Measurements from ENCODE around the gene TNFSF12.

TNFSF12 gene

GRCh38 chr17:7582396-7583252, 33.8 kb downstream of the TNFSF12 start:
- Histone ChIP-seq H3K4me2 (ENCODE audit: low read length) (peak overlapping the region; percentile 72), H3K36me3 (ENCODE audit: insufficient read depth, low read length) (peaks cover 24% of the 10 kb centered on the region), H3K9me3 (replicated peaks; ENCODE audit: low read length) (no peaks in the 10 kb centered on the region), H3K27me3 (ENCODE audit: control insufficient read depth, insufficient read depth, low read length) (no peaks in the 10 kb centered on the region), H3K4me1 (ENCODE audit: control insufficient read depth, insufficient read depth, low read length) (peaks cover 62% of the 10 kb centered on the region), H3K4me3 (ENCODE audit: low read length) (peak overlapping the region; percentile 89), H3K9ac (ENCODE audit: low read depth, low read length) (peak overlapping the region; percentile 97)

GRCh38 chr17:7583253-7584109, 34.6 kb downstream of the TNFSF12 start, which contains the start of gene MPDU1:
MPDU1 (plus strand) TSS chr17:7583852; CDS start chr17:7583863, 11 bp downstream.
- no peaks in the 10 kb centered on the region for H3K9me3 ChIP-seq (replicated peaks; ENCODE audit: low read length)
- peak within 1 kb of the TSS; percentile 97 for H3K9ac ChIP-seq (ENCODE audit: low read depth, low read length)
- H3K4me2 ChIP-seq (ENCODE audit: low read length), result peak within 1 kb of the TSS; percentile 92
- peaks cover 19% of the 10 kb centered on the region for H3K36me3 ChIP-seq (ENCODE audit: insufficient read depth, low read length)
- H3K4me3 ChIP-seq (ENCODE audit: low read length), result peak within 1 kb of the TSS; percentile 89
- H3K4me1 ChIP-seq (ENCODE audit: control insufficient read depth, insufficient read depth, low read length), result peaks cover 63% of the 10 kb centered on the region
- H3K27me3 ChIP-seq (ENCODE audit: control insufficient read depth, insufficient read depth, low read length), result no peaks in the 10 kb centered on the region

GRCh38 chr17:7586673-7587419, 38.0 kb downstream of the TNFSF12 start:
- H3K9ac ChIP-seq (ENCODE audit: low read depth, low read length), result no peak overlapping the region
- H3K4me2 ChIP-seq (ENCODE audit: low read length), result no peak overlapping the region
- H3K36me3 ChIP-seq (ENCODE audit: insufficient read depth, low read length), result peaks cover 24% of the 10 kb centered on the region
- no peaks in the 10 kb centered on the region for H3K9me3 ChIP-seq (replicated peaks; ENCODE audit: low read length)
- H3K4me1 ChIP-seq (ENCODE audit: control insufficient read depth, insufficient read depth, low read length), result peaks cover 68% of the 10 kb centered on the region
- H3K27me3 ChIP-seq (ENCODE audit: control insufficient read depth, insufficient read depth, low read length), result no peaks in the 10 kb centered on the region
- no peak overlapping the region for H3K4me3 ChIP-seq (ENCODE audit: low read length)

GRCh38 chr17:7587420-7588151, 38.7 kb downstream of the TNFSF12 start:
- Histone ChIP-seq H3K9ac (ENCODE audit: low read depth, low read length) (peak overlapping the region; percentile 14), H3K4me2 (ENCODE audit: low read length) (peak overlapping the region; percentile 26), H3K4me1 (ENCODE audit: control insufficient read depth, insufficient read depth, low read length) (peaks cover 60% of the 10 kb centered on the region), H3K36me3 (ENCODE audit: insufficient read depth, low read length) (peaks cover 28% of the 10 kb centered on the region), H3K9me3 (replicated peaks; ENCODE audit: low read length) (no peaks in the 10 kb centered on the region), H3K4me3 (ENCODE audit: low read length) (no peak overlapping the region), H3K27me3 (ENCODE audit: control insufficient read depth, insufficient read depth, low read length) (no peaks in the 10 kb centered on the region)

- H3K9me3 ChIP-seq (replicated peaks; ENCODE audit: low read length), result no peaks in the 10 kb centered on the region
- peak overlapping the region; percentile 49 for H3K9ac ChIP-seq (ENCODE audit: low read depth, low read length)
- H3K4me2 ChIP-seq (ENCODE audit: low read length), result peak overlapping the region; percentile 58
- H3K36me3 ChIP-seq (ENCODE audit: insufficient read depth, low read length), result peaks cover 39% of the 10 kb centered on the region
- H3K27me3 ChIP-seq (ENCODE audit: control insufficient read depth, insufficient read depth, low read length), result no peaks in the 10 kb centered on the region
- H3K4me3 ChIP-seq (ENCODE audit: low read length), result peak overlapping the region; percentile 52
- peaks cover 51% of the 10 kb centered on the region for H3K4me1 ChIP-seq (ENCODE audit: control insufficient read depth, insufficient read depth, low read length)
These were observed 39.8 kb downstream of the TNFSF12 start for GRCh38 chr17:7588553-7589203.

GRCh38 chr17:7589204-7589868, 40.5 kb downstream of the TNFSF12 start:
- Histone ChIP-seq H3K4me1 (ENCODE audit: control insufficient read depth, insufficient read depth, low read length) (peaks cover 49% of the 10 kb centered on the region), H3K36me3 (ENCODE audit: insufficient read depth, low read length) (peaks cover 45% of the 10 kb centered on the region), H3K9ac (ENCODE audit: low read depth, low read length) (peak overlapping the region; percentile 49)

GRCh38 chr17:7589891-7590691, 41.2 kb downstream of the TNFSF12 start, which contains the start of gene SOX15:
SOX15 (minus strand) TSS chr17:7590094; CDS start chr17:7589676, 418 bp downstream.
- peaks cover 46% of the 10 kb centered on the region for H3K4me1 ChIP-seq (ENCODE audit: control insufficient read depth, insufficient read depth, low read length)
- no peaks in the 10 kb centered on the region for H3K27me3 ChIP-seq (ENCODE audit: control insufficient read depth, insufficient read depth, low read length)
- no peaks in the 10 kb centered on the region for H3K9me3 ChIP-seq (replicated peaks; ENCODE audit: low read length)
- H3K9ac ChIP-seq (ENCODE audit: low read depth, low read length), result peak within 1 kb of the TSS; percentile 49
- peaks cover 53% of the 10 kb centered on the region for H3K36me3 ChIP-seq (ENCODE audit: insufficient read depth, low read length)
- H3K4me3 ChIP-seq (ENCODE audit: low read length), result peak within 1 kb of the TSS; percentile 52
- H3K4me2 ChIP-seq (ENCODE audit: low read length), result peak within 1 kb of the TSS; percentile 58

More at GRCh38 chr17:7589204-7589868, 40.5 kb downstream of the TNFSF12 start:
- H3K4me2 ChIP-seq (ENCODE audit: low read length), result peak overlapping the region; percentile 58
- no peaks in the 10 kb centered on the region for H3K9me3 ChIP-seq (replicated peaks; ENCODE audit: low read length)
- H3K27me3 ChIP-seq (ENCODE audit: control insufficient read depth, insufficient read depth, low read length), result no peaks in the 10 kb centered on the region
- peak overlapping the region; percentile 52 for H3K4me3 ChIP-seq (ENCODE audit: low read length)

- Histone ChIP-seq H3K9ac (ENCODE audit: low read depth, low read length) (peak overlapping the region; percentile 44), H3K9me3 (replicated peaks; ENCODE audit: low read length) (no peaks in the 10 kb centered on the region), H3K4me1 (ENCODE audit: control insufficient read depth, insufficient read depth, low read length) (peaks cover 46% of the 10 kb centered on the region), H3K4me3 (ENCODE audit: low read length) (no peak overlapping the region), H3K27me3 (ENCODE audit: control insufficient read depth, insufficient read depth, low read length) (no peaks in the 10 kb centered on the region), H3K4me2 (ENCODE audit: low read length) (peak overlapping the region; percentile 31), H3K36me3 (ENCODE audit: insufficient read depth, low read length) (peaks cover 59% of the 10 kb centered on the region)
These were observed 41.9 kb downstream of the TNFSF12 start for GRCh38 chr17:7590743-7591142.

GRCh38 chr17:7591596-7591995, 42.7 kb downstream of the TNFSF12 start:
- Histone ChIP-seq H3K36me3 (ENCODE audit: insufficient read depth, low read length) (peaks cover 67% of the 10 kb centered on the region), H3K27me3 (ENCODE audit: control insufficient read depth, insufficient read depth, low read length) (no peaks in the 10 kb centered on the region), H3K9me3 (replicated peaks; ENCODE audit: low read length) (no peaks in the 10 kb centered on the region), H3K4me3 (ENCODE audit: low read length) (no peak overlapping the region), H3K4me2 (ENCODE audit: low read length) (no peak overlapping the region), H3K9ac (ENCODE audit: low read depth, low read length) (no peak overlapping the region), H3K4me1 (ENCODE audit: control insufficient read depth, insufficient read depth, low read length) (peaks cover 44% of the 10 kb centered on the region)
